GM12878 (cell line): ENCODE results near the gene GLIPR1L1. TPM values are rescaled to one million over a fixed set of nuclear protein-coding genes. Genes with fewer than 3 reads are reported as not detected.

Experiments
- BHLHE40 ChIP-seq, 2 experiments: fragments of 450-650 bp in 1 of 2; IDR thresholded peaks; 2 replicates each; pipeline ENCODE4 v1.6.1; 2011 to 2017; ENCODE audit warnings: low read depth in 2 of 2, borderline replicate concordance in 1 of 2, improper control_type of control experiment in 1 of 2, low read length in 1 of 2, mild to moderate bottlenecking in 1 of 2
- CBFB ChIP-seq: IDR thresholded peaks from 2 replicates; pipeline ENCODE4 v1.6.1; 2016; ENCODE audit warnings: antibody characterized with exemption, low read depth
- CEBPZ ChIP-seq: fragments of 150-350 bp; IDR thresholded peaks from 2 replicates; pipeline ENCODE4 v1.6.1; 2016; ENCODE audit warnings: low read depth, low read length
- CHD1 ChIP-seq: IDR thresholded peaks from 2 replicates; pipeline ENCODE4 v1.6.1; 2012; ENCODE audit warnings: low read depth, low read length, improper control_type of control experiment
- CHD4 ChIP-seq: fragments of 200-600 bp; sonication (generic); IDR thresholded peaks from 2 replicates; pipeline ENCODE4 v1.6.1; 2016; ENCODE audit warnings: mild to moderate bottlenecking
- EZH2 ChIP-seq: IDR thresholded peaks from 2 replicates; pipeline ENCODE4 v1.6.1; 2012; ENCODE audit warnings: low read depth, mild to moderate bottlenecking, control low read depth, inconsistent platforms, low read length, borderline replicate concordance; ENCODE audit not compliant: control insufficient read depth
- FOXK2 ChIP-seq: fragments of 450-650 bp; IDR thresholded peaks from 2 replicates; pipeline ENCODE4 v1.6.1; 2017; ENCODE audit warnings: mild to moderate bottlenecking, moderate library complexity
- IRF4 ChIP-seq: IDR thresholded peaks from 2 replicates; pipeline ENCODE4 v1.6.1; 2011; ENCODE audit warnings: low read depth, low read length
- KDM1A ChIP-seq: fragments of 200-600 bp; sonication (generic); IDR thresholded peaks from 2 replicates; pipeline ENCODE4 v1.6.1; 2016; ENCODE audit warnings: borderline replicate concordance
- LARP7 ChIP-seq: fragments of 450-650 bp; IDR thresholded peaks from 2 replicates; pipeline ENCODE4 v1.6.1; 2017; ENCODE audit warnings: mild to moderate bottlenecking
- MXI1 ChIP-seq: fragments of 150-350 bp; IDR thresholded peaks from 2 replicates; pipeline ENCODE4 v1.6.1; 2011; ENCODE audit warnings: low read depth, mild to moderate bottlenecking, inconsistent platforms, low read length, improper control_type of control experiment
- NFYB ChIP-seq: IDR thresholded peaks from 2 replicates; pipeline ENCODE4 v1.6.1; 2011; ENCODE audit warnings: low read depth, mild to moderate bottlenecking, low read length, improper control_type of control experiment, moderate library complexity; ENCODE audit not compliant: insufficient read depth
- NR2C2 ChIP-seq: IDR thresholded peaks from 2 replicates; pipeline ENCODE4 v1.6.1; 2011; ENCODE audit warnings: borderline replicate concordance, low read depth; ENCODE audit not compliant: control insufficient read depth, insufficient read length
- NRF1 ChIP-seq: conservative IDR thresholded peaks from 2 replicates; pipeline ENCODE4 v1.6.1; 2011; ENCODE audit warnings: mild to moderate bottlenecking, low read depth, low read length, improper control_type of control experiment
- PBX3 ChIP-seq: IDR thresholded peaks from 2 replicates; pipeline ENCODE4 v1.6.1; 2011; ENCODE audit warnings: mild to moderate bottlenecking, low read depth, low read length, moderate library complexity; ENCODE audit not compliant: insufficient replicate concordance
- RB1 ChIP-seq: fragments of 450-650 bp; formaldehyde crosslinking; IDR thresholded peaks from 2 replicates; pipeline ENCODE4 v1.6.1; 2017; ENCODE audit warnings: mild to moderate bottlenecking, borderline replicate concordance
- RUNX3 ChIP-seq: IDR thresholded peaks from 2 replicates; pipeline ENCODE4 v1.6.1; 2012; ENCODE audit warnings: low read length, inconsistent platforms
- SIX5 ChIP-seq: IDR thresholded peaks from 2 replicates; pipeline ENCODE4 v1.6.1; 2011; ENCODE audit warnings: mild to moderate bottlenecking, low read depth, low read length, moderate library complexity; ENCODE audit not compliant: severe bottlenecking
- SP1 ChIP-seq: IDR thresholded peaks from one replicate; pipeline ENCODE4 v1.6.1; 2011; ENCODE audit warnings: low read depth, low read length
- STAT1 ChIP-seq: fragments of 450-650 bp; conservative IDR thresholded peaks from 2 replicates; pipeline ENCODE4 v1.6.1; 2014; ENCODE audit warnings: antibody characterized with exemption, mild to moderate bottlenecking
- ZBED1 ChIP-seq: IDR thresholded peaks from 2 replicates; pipeline ENCODE4 v1.6.1; 2016; ENCODE audit warnings: borderline replicate concordance
- ZBTB40 ChIP-seq: fragments of 450-650 bp; IDR thresholded peaks from 2 replicates; pipeline ENCODE4 v1.6.1; 2016; ENCODE audit warnings: mild to moderate bottlenecking, moderate library complexity, borderline replicate concordance
- polyA plus RNA-seq, 11 experiments: library from polyadenylated mRNA; depleted of rRNA in 4 of 11; unstranded in 6 of 11; stranded (reverse) in 5 of 11; fragments of >200 nt; fragmentation: Nextera tagmentation in 4 of 11; fragmentation: Illumina TruSeq in 1 of 11; extraction: Ambion mirVana in 4 of 11; extraction: Trizol in 1 of 11; gene quantifications; 1 replicate in 1 of 11; 2 replicates in 10 of 11; pipeline versions ENCODE4 v1.2.1 to v1.2.3, GENCODE V29; 2011 to 2016; ENCODE audit warnings: inconsistent platforms in 2 of 11, missing spikeins in 2 of 11, low read depth in 1 of 11
- total RNA-seq, 4 experiments: library from RNA; depleted of rRNA in 3 of 4; stranded (reverse); fragments of >200 nt in 3 of 4; fragmentation: Illumina TruSeq in 1 of 4; extraction: Trizol in 1 of 4; gene quantifications; 2 replicates each; pipeline versions ENCODE4 v1.2.1 to v1.2.3, GENCODE V29; 2013 to 2021

Gene GLIPR1L1
- total and polyA plus RNA-seq, 10 of the 15 experiments (the other 5 are each of a cell fraction or from before 2014, with no cell fraction given) = 0.10 to 0.47 (median 0.13) TPM; not detected in 7

GRCh38 chr12:75329918-75330826 lies 4.3 kb upstream of the GLIPR1L1 start, which contains the start of gene CAPS2 (continued):
- TF ChIP-seq STAT1 (no peak), CHD1 (no peak), NFYB (no peak), SP1 (peak; percentile 100), ZBTB40 (peak; percentile 41; the same call in 1 of the 2 replicates), RUNX3 (peak; percentile 83), ZBED1 (no peak), EZH2 (no peak), CEBPZ (no peak), CHD4 (no peak), NRF1 (no peak), PBX3 (no peak), FOXK2 (no peak), NR2C2 (no peak), MXI1 (no peak), SIX5 (peak; percentile 4), BHLHE40 (IDR thresholded peaks at IDR 0.05; ENCODE audit: borderline replicate concordance in 1 of 2, low read depth in 2 of 2, low read length in 1 of 2) (peak; percentile 15 to 33; a peak in 1 of 4 replicates), KDM1A (no peak), LARP7 (peak; percentile 43; the same call in 1 of the 2 replicates), RB1 (peak; percentile 28; the same call in 1 of the 2 replicates), CBFB (peak; percentile 89), IRF4 (peak; percentile 72; the same call in 1 of the 2 replicates)
